MM.1S (cell line): Measurements from ENCODE around the gene SYT13.

ENCODE experiments used
- EZH2 ChIP-seq: fragments of 300-600 bp; sonication (generic); optimal IDR thresholded peaks from 2 replicates; pipeline ENCODE3; 2017; ENCODE audit warnings: low read depth, mild to moderate bottlenecking, antibody characterized with exemption, low read length, mixed read lengths
- EZH2phosphoT487 ChIP-seq: fragments of 300-600 bp; sonication (generic); IDR thresholded peaks from 2 replicates; pipeline ENCODE4 v1.6.1; 2018; ENCODE audit warnings: antibody characterized with exemption, low read length
- TF ChIP-seq, protein P1 (sequence below): fragments of 300-600 bp; sonication (generic); IDR thresholded peaks from 2 replicates; pipeline ENCODE4 v1.5.1; 2016; ENCODE audit warnings: antibody characterized with exemption, low read length, mixed read lengths

DNA sequence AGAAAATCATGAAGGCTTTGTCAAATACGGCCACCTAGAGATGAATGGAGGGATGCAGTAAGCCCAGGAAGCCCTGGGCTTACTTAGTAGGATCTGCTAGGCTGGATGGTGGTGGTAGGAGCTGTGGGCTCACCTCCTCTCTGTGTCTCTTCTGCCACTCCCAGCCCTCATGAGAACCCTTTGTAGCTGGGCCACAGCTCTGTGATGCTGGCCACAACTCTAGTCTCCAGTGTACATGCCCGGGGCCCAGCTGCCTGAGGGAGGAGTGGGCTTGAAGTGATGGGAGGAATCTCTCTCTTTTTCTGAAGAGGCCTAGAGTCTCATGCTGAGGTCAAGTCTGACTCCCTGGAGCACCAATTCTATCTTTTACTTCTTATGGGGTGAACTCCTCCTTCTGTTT, 32.4 kb upstream of the SYT13 start:
- TF ChIP-seq, protein P1, sequence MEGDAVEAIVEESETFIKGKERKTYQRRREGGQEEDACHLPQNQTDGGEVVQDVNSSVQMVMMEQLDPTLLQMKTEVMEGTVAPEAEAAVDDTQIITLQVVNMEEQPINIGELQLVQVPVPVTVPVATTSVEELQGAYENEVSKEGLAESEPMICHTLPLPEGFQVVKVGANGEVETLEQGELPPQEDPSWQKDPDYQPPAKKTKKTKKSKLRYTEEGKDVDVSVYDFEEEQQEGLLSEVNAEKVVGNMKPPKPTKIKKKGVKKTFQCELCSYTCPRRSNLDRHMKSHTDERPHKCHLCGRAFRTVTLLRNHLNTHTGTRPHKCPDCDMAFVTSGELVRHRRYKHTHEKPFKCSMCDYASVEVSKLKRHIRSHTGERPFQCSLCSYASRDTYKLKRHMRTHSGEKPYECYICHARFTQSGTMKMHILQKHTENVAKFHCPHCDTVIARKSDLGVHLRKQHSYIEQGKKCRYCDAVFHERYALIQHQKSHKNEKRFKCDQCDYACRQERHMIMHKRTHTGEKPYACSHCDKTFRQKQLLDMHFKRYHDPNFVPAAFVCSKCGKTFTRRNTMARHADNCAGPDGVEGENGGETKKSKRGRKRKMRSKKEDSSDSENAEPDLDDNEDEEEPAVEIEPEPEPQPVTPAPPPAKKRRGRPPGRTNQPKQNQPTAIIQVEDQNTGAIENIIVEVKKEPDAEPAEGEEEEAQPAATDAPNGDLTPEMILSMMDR = no peak
- TF ChIP-seq EZH2 (no peak), EZH2phosphoT487 (no peak)
